GM19035 (cell line): ENCODE measurements around the gene KCTD3.

ENCODE experiments used
- ATAC-seq: cut with Tn5 transposase; IDR thresholded peaks from one replicate; pipeline ENCODE4 v1.9.1; 2021; ENCODE audit not compliant: unreplicated experiment

The KCTD3 gene

DNA sequence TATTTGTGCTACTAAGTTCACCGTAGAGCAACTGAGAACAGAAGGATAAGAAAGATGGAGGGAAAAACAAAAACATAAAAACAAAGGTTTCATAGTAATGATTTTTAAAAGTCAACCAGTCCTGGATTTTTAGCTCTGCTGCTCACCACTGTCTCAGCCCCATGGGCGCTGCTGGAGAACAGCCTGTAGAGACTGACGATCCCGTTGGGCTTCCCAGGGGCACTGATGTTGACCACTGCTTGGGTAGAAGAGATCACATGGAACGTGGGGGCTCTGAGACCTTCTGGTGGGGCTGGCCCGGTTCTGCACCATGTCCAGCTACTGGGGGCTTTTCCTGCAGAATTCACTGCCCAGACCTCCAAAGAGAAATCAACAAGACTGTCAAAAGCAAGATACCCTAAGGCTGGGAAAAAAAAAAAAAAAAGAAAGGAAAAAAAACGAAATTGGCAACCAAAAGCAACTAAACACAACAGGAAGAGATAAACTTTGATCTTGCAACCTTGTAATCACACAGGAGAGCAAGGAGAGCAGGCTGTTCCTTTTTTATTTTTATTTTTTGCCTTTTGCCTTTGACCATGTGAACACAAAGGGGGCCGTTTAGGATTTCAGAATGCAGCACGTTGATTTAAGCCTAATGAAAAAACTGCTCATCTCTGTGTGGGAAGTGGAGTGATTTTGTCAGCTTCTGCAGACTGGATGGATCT, 83.5 kb downstream of the KCTD3 start:
- ATAC-seq = no peak

DNA sequence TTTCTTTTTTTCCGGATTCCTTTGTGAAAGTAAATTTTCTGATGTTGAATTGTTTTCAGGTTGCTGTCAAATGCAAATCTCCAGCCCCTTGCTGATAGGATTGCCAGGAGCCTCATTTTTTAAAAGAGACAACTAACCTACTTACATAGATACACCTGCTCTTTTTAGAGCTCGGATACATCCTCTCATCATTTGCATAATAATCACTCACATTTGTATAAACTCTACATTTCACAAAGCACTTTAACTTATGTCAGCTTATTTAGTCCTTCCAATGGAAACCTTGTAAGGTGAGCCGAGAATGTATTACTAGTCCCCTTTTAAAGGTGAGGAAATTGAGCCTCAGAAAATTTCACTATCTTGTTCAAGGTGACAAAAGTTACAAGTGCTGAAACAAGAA, 84.8 kb downstream of the KCTD3 start:
- ATAC-seq = no peak

DNA sequence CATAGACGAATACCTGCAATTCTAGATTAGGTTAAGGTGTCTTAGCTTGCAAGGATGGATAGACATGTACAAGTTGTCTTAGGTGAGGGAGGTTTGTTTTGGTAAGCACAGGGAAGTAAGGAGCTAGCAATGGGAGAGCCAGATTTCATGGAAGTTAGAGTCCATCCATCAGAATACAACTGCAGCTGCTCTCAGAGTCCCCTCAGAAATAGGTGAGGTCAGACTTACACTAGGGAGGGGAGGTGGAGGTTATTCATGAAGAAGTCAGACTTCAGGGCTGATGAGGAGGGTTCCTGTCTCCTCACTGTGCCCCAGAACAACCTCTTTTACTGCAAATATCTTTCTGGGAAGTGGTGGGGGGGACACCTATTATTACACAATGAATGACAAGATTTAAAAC, 85.3 kb downstream of the KCTD3 start:
- no peak for ATAC-seq

DNA sequence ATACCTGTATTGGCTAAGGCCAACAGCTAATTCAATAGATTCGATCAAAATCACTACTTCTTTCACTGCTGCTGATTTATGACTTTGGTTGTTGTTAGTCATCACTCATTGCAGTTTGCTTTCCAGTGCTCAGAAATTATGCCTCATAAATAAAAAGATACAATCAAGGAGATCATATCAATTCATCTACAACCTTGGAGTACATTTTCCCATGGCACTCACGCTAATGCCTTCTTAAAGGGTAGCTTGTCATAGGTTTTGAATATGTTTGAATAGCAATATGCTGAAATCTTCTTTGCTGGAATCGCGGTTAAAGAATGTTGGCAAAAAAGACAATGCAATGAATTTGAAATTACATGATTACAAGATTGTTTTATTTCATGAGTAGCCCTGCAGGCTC, 89.9 kb downstream of the KCTD3 start:
- no peak for ATAC-seq

DNA sequence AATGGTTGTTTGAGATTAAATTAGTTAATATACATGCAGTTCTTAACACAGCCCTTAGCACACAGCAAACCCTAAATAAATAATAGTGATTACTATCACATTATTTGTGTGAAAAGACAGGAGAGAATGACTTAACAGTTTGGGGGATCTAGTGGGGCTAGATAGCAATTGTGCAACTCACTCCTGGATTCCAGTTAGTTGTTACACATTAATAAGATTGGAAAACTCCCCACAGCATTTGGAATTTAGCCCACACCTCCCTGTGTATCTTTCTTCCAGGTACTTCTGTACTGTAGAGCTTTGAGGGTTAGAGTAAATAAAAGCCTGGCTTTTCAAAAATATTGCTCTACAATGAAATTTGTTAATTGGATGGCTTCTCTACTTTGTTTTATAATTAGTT, 93.2 kb downstream of the KCTD3 start:
- no peak for ATAC-seq

DNA sequence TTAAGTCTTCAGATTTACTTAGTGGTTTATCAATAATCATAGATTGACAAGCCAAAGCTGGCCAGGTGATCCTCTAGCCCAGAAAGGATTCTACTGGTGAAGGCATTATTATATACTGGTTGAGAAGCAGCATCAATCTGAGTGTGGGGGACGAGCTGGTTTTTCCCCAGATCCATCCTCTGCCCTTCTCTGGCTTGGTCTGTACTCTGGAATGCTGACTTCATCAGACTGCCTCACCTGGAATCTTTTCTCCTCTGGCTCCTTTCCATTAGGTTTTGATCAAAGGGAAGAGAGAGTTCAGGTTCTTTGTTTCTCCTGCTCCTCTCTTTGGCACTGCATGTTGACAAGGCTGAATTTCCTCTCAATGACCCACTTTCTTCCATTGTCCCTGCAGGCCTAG, 93.9 kb downstream of the KCTD3 start:
- no peak for ATAC-seq

DNA sequence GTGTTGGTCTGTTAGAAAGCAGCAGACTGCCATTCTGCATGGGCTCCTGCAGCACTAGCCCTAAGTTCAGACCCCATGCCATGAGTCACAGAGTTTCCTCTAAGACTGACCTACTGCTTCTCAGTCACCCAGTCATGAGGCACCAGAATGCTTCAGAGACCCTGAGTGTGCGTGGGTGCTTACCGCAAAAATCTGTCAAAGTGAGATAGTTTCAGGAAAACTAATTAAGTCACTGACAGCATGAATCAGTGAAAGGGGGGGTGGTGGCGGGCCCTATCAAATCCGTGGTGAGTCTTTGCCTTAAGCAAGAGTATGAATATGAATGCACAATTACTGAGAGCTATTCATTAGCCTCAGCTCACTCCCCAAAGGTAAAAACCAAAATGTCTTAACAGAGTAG, 98.1 kb downstream of the KCTD3 start:
- peak; percentile 61 for ATAC-seq

DNA sequence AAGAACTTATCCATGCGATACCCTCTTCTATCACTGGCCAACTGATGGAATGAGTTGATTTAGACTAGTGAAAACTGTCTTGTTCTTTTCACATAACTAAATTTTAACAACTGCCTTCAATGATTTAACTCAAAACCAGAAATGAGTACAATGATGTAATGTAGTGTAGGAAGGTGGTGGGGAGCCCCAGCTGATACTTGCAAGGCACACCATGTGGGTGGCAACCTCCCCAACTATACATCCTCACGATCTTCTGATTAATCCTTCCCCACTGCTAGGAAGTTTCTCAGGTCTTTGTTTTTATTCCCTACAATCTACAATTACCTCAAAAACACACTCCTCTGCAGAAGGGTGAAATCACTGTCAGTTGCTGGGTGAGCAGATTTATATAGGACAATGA, 100.7 kb downstream of the KCTD3 start:
- ATAC-seq = no peak

DNA sequence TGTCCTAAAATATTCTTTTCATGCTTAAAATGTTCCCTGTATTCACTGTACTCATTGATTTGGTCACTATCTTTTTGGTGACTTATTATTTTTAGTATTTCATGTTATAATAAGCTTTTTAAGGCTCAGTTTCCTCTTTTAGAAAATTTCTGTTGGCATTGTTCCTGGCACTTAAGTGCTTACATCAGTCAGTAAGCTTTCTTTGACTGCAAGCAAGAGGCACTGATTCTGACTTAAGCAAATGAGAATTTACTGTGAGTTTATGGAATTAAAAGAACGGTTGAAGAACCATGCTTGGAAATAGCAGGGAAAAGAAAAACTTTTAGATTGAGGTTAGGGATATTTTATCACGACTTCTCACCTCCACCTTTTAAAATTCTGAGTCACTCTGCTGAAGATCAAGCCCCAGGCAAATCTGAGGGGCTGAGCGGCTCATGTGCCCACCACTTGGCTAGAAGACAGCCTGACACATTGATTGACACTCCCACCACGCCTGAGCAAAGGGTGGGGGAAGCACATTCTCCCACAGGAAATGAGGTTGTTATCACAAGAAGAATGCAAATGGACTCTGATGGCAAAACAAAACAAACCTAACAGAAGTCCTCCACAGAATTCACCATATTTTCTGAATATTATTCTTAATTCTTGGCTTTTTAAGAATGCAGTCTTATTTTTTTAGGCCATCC, 102.8 kb downstream of the KCTD3 start:
- ATAC-seq = no peak
